ENCODE measurements around the gene KCNH8.

Gene KCNH8

DNA sequence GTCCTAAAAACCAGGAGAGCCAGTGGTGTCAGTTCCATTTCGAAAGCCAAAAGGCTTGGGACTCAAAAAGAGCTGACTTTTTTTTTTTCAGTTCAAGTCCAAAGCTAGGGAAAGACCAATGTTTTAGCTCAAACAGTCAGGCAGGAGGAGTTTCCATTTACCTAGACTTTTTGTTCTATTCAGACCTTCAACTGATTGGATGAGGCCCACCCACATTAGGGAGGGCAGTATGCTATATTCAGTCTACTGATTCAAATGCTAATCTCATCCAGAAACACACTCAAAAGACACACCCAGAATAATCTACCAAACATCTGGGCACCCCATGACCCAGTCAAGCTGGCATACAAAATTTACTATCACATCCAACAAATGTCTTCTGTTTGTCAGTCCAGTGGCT, 374.0 kb downstream of the KCNH8 start:
- DNase-seq: no peak

DNA sequence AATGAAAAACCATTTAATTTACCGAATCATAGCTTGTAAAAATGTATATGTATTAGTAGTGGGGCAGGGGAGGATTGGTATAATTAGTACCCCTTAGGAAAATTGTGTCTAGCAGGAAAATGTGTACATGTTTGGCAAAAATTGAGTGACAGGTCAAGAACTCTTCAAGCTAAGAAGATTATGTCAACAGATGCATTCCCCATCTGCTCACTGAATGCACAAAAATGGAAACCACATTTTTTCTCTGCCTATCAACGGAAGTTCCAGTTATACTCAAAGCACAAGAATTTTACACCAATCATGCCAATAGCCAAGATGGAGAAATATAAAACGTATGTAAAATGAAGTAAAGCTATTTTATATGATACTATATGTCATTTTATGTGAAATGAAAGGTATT, 377.8 kb downstream of the KCNH8 start:
- DNase-seq: no peak

DNA sequence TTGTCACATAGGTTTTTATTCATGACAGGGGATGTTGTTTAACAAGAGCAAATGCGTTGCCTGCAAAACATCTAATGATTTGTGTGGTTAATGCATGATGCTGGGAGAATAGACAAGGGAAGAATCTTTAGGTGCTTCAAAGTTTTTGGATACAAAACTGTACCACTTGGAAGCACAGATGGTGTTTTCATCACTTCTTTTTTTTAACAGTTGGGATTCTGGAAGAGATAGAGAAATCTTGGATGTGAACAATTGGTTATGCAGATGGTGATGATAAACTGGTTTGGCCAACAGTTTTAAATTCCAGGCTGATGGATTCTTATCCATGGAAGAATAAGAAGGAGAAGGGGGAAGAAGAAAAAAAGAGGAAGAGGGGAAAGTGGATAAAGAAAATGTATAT, 379.4 kb downstream of the KCNH8 start:
- no peak for DNase-seq

DNA sequence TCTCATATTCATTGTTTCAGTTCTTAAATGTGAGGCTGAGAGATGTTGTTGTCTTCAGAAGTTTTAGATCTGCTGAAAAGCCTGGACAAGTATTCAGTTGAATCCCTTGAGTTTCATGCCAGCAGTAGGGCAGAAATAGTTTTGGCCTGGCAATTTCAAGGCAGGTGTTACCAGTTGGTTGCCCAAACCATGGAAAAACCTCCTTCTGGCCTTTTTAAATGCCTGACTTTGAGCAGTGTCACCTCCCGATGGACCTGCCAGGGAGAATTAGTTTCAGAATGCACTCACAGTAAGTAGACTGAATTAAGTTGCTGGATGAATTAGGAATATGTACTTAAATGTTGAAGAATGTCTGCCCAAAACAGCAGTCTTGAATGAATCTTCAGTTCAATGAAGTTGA, 383.1 kb downstream of the KCNH8 start:
- no peak for DNase-seq

DNA sequence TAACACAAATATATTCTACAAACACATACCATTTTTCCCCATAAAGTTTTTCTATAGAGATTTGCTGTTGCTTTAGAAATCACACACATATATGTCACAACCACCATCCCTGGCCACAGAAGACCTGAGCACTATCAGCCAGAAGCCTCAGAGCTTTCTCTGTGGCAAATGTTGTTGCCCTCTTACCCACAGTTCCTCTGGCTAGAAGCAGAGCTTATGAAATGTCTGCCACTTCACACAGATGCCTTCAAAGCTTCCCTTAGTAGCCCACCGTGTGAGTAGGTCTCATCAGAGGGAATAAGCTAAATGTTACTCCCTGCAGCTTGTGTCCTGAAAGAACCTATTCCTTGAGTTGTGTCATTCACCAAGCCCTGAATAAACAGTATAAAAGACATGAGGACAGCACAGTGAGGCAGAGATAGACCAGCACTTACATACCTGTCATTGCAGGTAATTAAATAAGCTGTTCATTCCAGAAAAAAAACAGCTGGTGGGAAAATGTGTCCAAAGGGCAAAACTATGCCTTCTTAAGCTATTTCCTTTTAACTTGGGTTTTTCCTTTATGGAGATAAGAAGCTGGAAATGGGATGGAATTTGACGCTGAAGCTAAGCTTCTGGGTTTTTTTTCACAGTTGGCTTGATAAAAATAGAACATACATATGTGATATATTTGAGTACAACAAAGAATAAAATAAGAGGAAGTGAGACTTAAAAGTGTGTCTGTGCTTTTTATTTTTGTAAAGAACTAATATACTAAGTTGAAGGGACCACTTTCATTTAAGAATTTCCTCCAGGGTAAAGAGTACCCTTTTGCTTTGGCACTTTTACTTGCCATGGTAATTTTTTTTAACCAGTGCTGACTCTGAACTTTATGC, 391.4 kb downstream of the KCNH8 start:
- no peak for DNase-seq

DNA sequence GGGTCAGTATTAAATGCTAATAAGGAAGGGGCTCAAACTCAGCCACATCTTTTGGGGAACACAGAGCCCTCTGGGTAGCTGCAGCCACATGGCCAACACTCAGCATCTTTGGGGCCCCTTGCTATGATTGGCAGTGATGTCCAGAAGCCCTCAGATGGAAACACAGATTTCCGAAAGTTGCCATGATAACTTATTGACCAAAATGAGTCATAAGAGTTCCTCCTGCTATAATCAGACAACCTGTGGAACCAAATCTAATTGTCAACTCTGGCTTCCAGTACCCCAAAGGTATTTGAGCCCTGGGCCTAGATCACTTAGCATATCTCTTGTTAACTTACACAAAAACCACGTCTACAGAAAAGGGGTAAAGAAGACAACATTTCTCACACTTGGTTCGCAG, 392.2 kb downstream of the KCNH8 start:
- no peak for DNase-seq

DNA sequence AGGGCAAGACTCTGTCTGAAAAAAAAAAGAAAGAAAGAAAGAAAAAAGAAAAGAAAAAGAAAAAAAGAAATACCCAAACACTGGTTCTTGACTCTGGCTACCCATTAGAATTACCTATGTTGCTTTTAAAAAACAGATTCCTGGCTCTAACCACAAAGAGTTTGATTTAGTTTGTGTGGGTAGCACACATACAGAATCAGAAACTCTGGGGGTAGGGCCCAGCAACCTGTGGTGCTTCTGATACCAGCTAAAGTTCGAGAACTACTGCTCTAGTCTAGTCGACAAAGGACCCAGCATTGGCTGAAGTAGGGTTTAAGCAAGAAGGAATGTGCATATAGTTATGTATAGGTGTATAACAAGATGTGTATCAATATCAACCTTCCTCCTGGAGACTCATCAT, 393.0 kb downstream of the KCNH8 start:
- DNase-seq: no peak

DNA sequence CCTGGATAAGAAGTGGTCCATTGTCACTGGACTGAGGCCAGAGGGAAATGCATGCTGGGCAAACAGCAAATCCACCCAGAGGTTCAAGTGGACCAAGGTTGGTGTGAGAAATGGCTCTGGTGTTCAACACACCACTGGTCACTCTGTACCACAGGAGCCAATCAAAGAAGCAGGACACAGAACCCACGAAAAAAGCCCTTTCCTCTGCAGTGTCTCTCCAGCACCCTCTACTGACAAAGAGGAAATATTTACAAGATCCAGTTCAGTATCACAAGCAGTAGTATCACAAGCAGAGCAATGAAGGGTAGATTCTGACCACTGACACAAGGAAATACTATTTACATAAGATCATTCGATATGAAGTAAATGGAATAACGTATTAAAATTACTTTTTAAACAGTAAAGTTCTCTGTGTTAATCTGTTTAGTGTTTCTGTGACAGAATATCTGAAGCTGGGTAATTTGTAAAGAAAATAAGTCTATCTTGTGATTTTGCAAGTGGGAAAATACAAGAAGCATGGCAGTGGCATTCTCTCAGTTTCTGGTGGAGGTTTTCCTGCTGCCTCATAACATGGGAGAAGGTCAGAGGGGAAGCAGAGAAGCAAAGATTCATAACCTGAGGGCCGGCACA, 395.0 kb downstream of the KCNH8 start:
- DNase-seq: no peak

DNA sequence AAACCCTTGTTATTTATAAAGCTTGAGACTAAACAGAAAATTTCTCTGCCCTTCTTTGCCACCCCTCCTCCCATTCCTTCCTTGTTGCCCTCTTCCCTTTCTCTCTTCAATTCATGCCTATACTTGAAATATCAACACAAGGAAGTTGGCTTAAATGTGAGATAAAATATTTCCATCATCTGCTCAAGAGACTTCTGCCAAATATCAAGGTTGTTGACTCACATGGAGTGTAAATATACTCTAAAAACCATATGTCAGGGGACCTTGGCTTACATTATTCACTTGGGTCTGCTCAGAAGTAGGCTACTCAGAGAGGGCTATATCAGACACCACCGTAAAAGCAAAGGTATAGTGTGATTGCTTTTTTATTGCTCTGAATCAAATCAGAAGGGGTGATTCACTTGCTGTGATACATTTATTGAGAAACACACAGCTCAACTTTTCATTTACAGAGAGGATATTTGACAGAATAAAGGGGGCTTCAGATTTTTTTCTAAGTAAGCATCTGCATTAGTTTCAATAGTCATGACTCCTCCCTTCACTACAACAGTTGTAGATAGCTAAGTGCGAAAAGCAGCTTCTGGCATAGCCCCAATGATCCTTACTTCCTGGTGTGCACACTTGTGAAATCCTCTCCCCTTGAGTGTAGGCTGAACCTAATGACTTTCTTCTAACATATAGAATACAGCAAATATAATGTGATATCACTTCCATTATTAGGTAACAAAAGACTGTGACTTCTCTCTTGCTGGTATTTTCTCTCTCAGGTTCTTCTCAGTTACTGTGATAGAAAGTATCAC, 399.6 kb downstream of the KCNH8 start:
- no peak for DNase-seq

DNA sequence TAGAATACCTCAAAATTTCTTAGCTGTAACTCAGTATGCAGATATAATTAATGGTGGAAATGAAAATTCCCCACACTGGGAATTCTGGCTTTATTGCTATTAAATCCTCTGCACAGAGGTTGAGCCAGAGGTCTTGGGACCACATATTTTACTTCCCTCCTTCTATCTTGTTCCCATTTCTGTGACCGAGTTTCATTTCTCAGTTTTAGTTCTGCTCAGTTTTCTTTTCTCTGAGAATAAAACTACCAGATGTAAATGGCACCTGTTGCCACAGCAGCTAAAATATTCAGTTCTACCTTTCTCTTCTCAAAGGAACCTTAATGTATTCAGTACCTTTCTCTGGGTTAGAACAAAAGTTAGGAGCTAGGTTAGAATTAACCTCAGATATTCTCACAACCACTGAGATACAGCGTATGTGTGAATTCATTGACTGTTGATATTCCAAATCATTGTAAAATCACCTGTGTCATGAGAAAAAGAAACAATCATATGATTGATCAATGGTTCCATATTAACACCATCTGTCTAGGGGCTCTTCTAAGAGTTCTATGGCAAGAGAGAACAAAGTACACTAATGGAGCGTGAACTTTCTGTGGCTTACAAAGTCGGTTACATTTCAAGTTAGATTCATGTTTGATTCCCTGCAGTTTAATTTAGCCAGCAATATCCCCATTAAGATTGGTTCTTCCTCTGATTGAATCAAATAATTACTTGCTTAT, 411.6 kb downstream of the KCNH8 start:
- no peak for DNase-seq

DNA sequence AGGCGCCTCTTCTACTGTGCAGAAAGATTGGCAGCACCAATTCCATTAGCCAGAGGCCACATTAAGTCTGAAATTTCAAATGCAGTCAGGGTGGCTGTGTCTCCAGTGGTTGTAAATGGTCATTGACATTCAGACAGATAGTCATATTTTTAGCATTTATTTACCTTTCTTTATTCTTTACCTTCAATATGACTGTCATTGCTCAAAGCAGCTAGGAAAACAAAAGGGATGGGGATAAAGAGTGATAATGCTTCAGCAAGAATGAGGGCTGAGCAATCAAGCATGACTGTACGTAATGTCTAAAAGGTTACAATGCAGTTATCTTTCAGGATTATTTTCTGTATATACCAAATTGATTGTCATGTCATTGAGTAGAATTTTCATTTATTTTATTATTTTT, 425.3 kb downstream of the KCNH8 start:
- no peak for DNase-seq

DNA sequence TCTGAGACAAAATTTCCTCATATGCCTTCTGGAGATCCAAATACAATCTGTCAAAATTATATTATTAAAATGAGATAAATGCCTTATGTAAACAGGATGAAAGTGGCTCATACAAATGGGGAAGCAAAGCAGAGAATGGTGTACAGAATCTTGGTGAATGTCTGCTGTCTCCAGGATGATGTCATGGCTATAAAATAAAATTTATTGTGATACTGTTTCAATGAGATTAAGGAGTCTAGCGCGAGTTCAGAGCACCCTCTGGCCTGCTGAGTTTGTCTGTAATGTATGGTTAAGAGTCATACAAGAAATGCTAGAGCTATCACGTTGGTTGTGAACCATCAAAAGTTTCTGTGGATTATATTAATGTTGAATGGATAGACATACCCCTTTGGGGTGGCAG, 426.0 kb downstream of the KCNH8 start:
- no peak for DNase-seq

DNA sequence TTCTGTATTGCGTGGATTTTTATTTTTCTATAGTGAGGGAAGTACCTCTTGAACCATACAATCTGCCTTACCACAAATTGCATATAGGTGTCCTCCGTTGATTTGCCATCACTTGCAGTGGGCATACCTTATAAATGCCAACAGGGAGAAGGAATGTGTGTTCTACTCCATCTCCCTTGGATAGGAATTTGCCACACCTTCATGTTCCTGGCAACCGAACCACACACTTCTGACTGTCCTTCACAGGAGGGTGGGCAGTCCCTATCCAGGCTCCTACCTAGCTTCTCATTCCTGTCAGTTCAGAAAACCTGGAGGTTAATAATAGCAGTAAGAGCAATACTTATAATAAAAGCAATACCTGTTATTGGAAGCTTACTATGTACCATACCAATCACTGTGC, 428.0 kb downstream of the KCNH8 start:
- DNase-seq: no peak
